Measurements from ENCODE around the gene CCDC3.
"Not testable (repeated sequence)": the region's sequence is repeated elsewhere in the genome, so short reads cannot be mapped to it uniquely, and the experiment has no call there.

CCDC3 gene

GRCh38 chr10:13001041-13001886 lies at the start of gene CCDC3:
Gene CCDC3 (minus strand): TSS chr10:13001713. CDS start chr10:13001570, 143 bp downstream.
- no peak for DNase-seq (ENCODE audit: low read depth)

GRCh38 chr10:13051126-13051694 lies 49.7 kb upstream of the CCDC3 start:
- DNase-seq (ENCODE audit: low read depth), result no peak

- no peak for DNase-seq (ENCODE audit: low read depth)
Measured at GRCh38 chr10:13049774-13050420, 48.4 kb upstream of the CCDC3 start.

- no peak for DNase-seq (ENCODE audit: low read depth)
Measured at GRCh38 chr10:13048762-13049161, 47.2 kb upstream of the CCDC3 start.

- DNase-seq (ENCODE audit: low read depth), result no peak
Measured at GRCh38 chr10:13047529-13048206, 46.2 kb upstream of the CCDC3 start.

- no peak for DNase-seq (ENCODE audit: low read depth)
Measured at GRCh38 chr10:13046851-13047528, 45.5 kb upstream of the CCDC3 start.

- DNase-seq (ENCODE audit: low read depth), result no peak
Measured at GRCh38 chr10:13043520-13043919, 42.0 kb upstream of the CCDC3 start.

- no peak for DNase-seq (ENCODE audit: low read depth)
Measured at GRCh38 chr10:13039761-13040160, 38.2 kb upstream of the CCDC3 start.

- no peak for DNase-seq (ENCODE audit: low read depth)
Measured at GRCh38 chr10:13038391-13038790, 36.9 kb upstream of the CCDC3 start.

- DNase-seq (ENCODE audit: low read depth), result no peak
Measured at GRCh38 chr10:13037832-13038231, 36.3 kb upstream of the CCDC3 start.

- DNase-seq (ENCODE audit: low read depth), result no peak
Measured at GRCh38 chr10:13036841-13037240, 35.3 kb upstream of the CCDC3 start.

- DNase-seq (ENCODE audit: low read depth), result not testable (repeated sequence)
Measured at GRCh38 chr10:13035731-13036130, 34.2 kb upstream of the CCDC3 start.

GRCh38 chr10:13026873-13027272 lies 25.4 kb upstream of the CCDC3 start:
- no peak for DNase-seq (ENCODE audit: low read depth)

- no peak for DNase-seq (ENCODE audit: low read depth)
Measured at GRCh38 chr10:13023754-13024153, 22.2 kb upstream of the CCDC3 start.

- DNase-seq (ENCODE audit: low read depth), result no peak
Measured at GRCh38 chr10:13019280-13019679, 17.8 kb upstream of the CCDC3 start.

GRCh38 chr10:13018171-13018570 lies 16.7 kb upstream of the CCDC3 start:
- no peak for DNase-seq (ENCODE audit: low read depth)

- no peak for DNase-seq (ENCODE audit: low read depth)
Measured at GRCh38 chr10:13016886-13017285, 15.4 kb upstream of the CCDC3 start.

- DNase-seq (ENCODE audit: low read depth), result no peak
Measured at GRCh38 chr10:13016426-13016825, 14.9 kb upstream of the CCDC3 start.

- no peak for DNase-seq (ENCODE audit: low read depth)
Measured at GRCh38 chr10:13006037-13006436, 4.5 kb upstream of the CCDC3 start.

GRCh38 chr10:13003759-13004158 lies 2.2 kb upstream of the CCDC3 start:
- DNase-seq (ENCODE audit: low read depth), result no peak

- no peak for DNase-seq (ENCODE audit: low read depth)
Measured at GRCh38 chr10:13003004-13003403, 1.5 kb upstream of the CCDC3 start.

GRCh38 chr10:13001887-13002212 lies 337 bp upstream of the CCDC3 start:
- DNase-seq (ENCODE audit: low read depth), result no peak

All from GM04504 (cell line).